Breast epithelium (tissue), 3 donors: Measurements from ENCODE around the gene APPL2.

Experiments
- POLR2A ChIP-seq: fragments of 450-650 bp; IDR thresholded peaks from one replicate; pipeline ENCODE4 v1.6.1; 2016; ENCODE audit warnings: antibody characterized with exemption, mild to moderate bottlenecking, moderate library complexity
- TF ChIP-seq, protein P1 (sequence below), 3 donors: fragments of 450-650 bp; IDR thresholded peaks; one replicate each; pipeline ENCODE4 v1.5.1; 2016 to 2017; ENCODE audit warnings: antibody characterized with exemption in 3 of 3, mild to moderate bottlenecking in 3 of 3, moderate library complexity in 3 of 3

DNA sequence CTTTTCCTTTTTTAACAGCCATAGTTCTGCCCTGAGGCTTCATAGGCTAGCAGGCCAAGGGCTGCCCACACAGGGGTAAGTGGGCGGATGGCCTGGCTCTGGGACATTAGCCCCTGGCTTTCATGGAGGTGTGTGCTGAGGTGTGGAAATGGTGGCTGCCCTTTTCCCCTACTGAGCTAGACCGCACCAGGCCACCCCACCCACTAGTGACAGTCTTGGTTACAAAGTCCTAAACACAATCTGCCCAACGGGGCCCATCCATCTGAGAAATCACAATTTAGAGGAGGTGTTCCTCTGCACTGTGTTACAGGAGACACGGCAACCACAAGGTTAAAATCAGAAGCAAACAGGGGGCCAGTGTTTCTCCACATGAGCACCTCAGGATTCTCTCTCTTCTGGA is 35.6 kb downstream of the APPL2 start:
- TF ChIP-seq, protein P1, sequence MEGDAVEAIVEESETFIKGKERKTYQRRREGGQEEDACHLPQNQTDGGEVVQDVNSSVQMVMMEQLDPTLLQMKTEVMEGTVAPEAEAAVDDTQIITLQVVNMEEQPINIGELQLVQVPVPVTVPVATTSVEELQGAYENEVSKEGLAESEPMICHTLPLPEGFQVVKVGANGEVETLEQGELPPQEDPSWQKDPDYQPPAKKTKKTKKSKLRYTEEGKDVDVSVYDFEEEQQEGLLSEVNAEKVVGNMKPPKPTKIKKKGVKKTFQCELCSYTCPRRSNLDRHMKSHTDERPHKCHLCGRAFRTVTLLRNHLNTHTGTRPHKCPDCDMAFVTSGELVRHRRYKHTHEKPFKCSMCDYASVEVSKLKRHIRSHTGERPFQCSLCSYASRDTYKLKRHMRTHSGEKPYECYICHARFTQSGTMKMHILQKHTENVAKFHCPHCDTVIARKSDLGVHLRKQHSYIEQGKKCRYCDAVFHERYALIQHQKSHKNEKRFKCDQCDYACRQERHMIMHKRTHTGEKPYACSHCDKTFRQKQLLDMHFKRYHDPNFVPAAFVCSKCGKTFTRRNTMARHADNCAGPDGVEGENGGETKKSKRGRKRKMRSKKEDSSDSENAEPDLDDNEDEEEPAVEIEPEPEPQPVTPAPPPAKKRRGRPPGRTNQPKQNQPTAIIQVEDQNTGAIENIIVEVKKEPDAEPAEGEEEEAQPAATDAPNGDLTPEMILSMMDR (IDR thresholded peaks at IDR 0.05), result no peak
- no peak for TF ChIP-seq POLR2A
